Cerebellar cortex (tissue), 1 donor: ENCODE data around the gene KATNAL2.

Experiments
- DNase-seq: peaks from one replicate; pipeline ENCODE4 v3.0.0-alpha.2; 2015; ENCODE audit warnings: low spot score

KATNAL2 gene

GRCh38 chr18:46917108-46917802 is at the start of gene KATNAL2, which contains the start of gene PIAS2:
Gene KATNAL2 (plus strand): TSS chr18:46917602. CDS start chr18:46946873, 29,271 bp downstream.
Gene PIAS2 (minus strand): TSS chr18:46917507. CDS start chr18:46917345, 162 bp downstream.
- peak; percentile 79 for DNase-seq

GRCh38 chr18:46868169-46868921 is 49.1 kb upstream of the KATNAL2 start:
- no peak for DNase-seq

- no peak for DNase-seq
Observed at GRCh38 chr18:46877329-46877987, 39.9 kb upstream of the KATNAL2 start.

GRCh38 chr18:46883180-46883579 is 34.2 kb upstream of the KATNAL2 start:
- DNase-seq = no peak

GRCh38 chr18:46886893-46887292 is 30.5 kb upstream of the KATNAL2 start:
- DNase-seq = no peak

- DNase-seq = no peak
Observed at GRCh38 chr18:46888965-46889364, 28.4 kb upstream of the KATNAL2 start.

GRCh38 chr18:46891742-46892214 is 25.6 kb upstream of the KATNAL2 start:
- no peak for DNase-seq

- DNase-seq = no peak
Observed at GRCh38 chr18:46892842-46893241, 24.6 kb upstream of the KATNAL2 start.

GRCh38 chr18:46893360-46893759 is 24.0 kb upstream of the KATNAL2 start:
- DNase-seq = no peak

GRCh38 chr18:46894124-46894523 is 23.3 kb upstream of the KATNAL2 start:
- no peak for DNase-seq

GRCh38 chr18:46899274-46899948 is 18.0 kb upstream of the KATNAL2 start:
- no peak for DNase-seq

- DNase-seq = no peak
Observed at GRCh38 chr18:46903406-46903805, 14.0 kb upstream of the KATNAL2 start.

- no peak for DNase-seq
Observed at GRCh38 chr18:46909497-46909896, 7.9 kb upstream of the KATNAL2 start.

- no peak for DNase-seq
Observed at GRCh38 chr18:46910856-46911255, 6.5 kb upstream of the KATNAL2 start.

GRCh38 chr18:46915800-46916550 is 1.4 kb upstream of the KATNAL2 start:
- DNase-seq = no peak

- peak; percentile 70 for DNase-seq
Observed at GRCh38 chr18:46916551-46917107, 773 bp upstream of the KATNAL2 start.

- peak; percentile 50 for DNase-seq
Observed at GRCh38 chr18:46917803-46918600, 600 bp downstream of the KATNAL2 start.

- DNase-seq = no peak
Observed at GRCh38 chr18:46920067-46920466, 2.7 kb downstream of the KATNAL2 start.

GRCh38 chr18:46920653-46921052 is 3.3 kb downstream of the KATNAL2 start:
- no peak for DNase-seq

GRCh38 chr18:46939337-46939963 is 22.0 kb downstream of the KATNAL2 start:
- DNase-seq = no peak
